GM12864 (cell line): ENCODE data around the gene C19orf25.

ENCODE experiments used
- DNase-seq: peaks from one replicate; pipeline ENCODE4 v3.0.0-alpha.2; 2011; ENCODE audit warnings: low read depth
- H3K4me3 ChIP-seq: 2 replicates; pipeline ENCODE4 v1.5.1; 2011; ENCODE audit warnings: mild to moderate bottlenecking, low read depth, low read length, control low read depth
- TF ChIP-seq, protein P1 (sequence below): IDR thresholded peaks from 2 replicates; pipeline ENCODE4 v1.5.1; 2011; ENCODE audit warnings: low read depth, mild to moderate bottlenecking, moderate library complexity, low read length, control low read depth, inconsistent platforms; ENCODE audit errors: missing control alignments

The C19orf25 gene

DNA sequence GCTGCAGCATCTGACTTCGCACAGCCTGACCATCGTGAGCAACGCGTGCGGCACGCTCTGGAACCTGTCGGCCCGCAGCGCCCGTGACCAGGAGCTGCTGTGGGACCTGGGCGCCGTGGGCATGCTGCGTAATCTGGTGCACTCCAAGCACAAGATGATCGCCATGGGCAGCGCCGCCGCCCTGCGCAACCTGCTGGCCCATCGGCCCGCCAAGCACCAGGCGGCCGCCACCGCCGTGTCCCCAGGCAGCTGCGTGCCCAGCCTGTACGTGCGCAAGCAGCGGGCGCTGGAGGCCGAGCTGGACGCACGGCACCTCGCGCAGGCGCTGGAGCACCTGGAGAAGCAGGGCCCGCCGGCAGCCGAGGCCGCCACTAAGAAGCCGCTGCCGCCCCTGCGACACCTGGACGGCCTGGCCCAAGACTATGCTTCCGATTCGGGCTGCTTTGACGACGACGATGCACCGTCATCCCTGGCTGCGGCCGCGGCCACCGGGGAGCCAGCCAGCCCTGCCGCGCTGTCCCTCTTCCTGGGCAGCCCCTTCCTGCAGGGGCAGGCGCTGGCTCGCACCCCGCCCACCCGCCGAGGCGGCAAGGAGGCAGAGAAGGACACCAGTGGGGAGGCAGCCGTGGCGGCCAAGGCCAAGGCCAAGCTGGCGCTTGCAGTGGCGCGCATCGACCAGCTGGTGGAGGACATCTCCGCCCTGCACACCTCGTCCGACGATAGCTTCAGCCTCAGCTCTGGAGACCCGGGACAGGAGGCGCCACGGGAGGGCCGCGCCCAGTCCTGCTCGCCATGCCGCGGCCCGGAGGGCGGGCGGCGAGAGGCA is 13.6 kb downstream of the C19orf25 start:
- TF ChIP-seq, protein P1, sequence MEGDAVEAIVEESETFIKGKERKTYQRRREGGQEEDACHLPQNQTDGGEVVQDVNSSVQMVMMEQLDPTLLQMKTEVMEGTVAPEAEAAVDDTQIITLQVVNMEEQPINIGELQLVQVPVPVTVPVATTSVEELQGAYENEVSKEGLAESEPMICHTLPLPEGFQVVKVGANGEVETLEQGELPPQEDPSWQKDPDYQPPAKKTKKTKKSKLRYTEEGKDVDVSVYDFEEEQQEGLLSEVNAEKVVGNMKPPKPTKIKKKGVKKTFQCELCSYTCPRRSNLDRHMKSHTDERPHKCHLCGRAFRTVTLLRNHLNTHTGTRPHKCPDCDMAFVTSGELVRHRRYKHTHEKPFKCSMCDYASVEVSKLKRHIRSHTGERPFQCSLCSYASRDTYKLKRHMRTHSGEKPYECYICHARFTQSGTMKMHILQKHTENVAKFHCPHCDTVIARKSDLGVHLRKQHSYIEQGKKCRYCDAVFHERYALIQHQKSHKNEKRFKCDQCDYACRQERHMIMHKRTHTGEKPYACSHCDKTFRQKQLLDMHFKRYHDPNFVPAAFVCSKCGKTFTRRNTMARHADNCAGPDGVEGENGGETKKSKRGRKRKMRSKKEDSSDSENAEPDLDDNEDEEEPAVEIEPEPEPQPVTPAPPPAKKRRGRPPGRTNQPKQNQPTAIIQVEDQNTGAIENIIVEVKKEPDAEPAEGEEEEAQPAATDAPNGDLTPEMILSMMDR = peak; percentile 48
- no peak overlapping the region for H3K4me3 ChIP-seq
- DNase-seq = no peak

DNA sequence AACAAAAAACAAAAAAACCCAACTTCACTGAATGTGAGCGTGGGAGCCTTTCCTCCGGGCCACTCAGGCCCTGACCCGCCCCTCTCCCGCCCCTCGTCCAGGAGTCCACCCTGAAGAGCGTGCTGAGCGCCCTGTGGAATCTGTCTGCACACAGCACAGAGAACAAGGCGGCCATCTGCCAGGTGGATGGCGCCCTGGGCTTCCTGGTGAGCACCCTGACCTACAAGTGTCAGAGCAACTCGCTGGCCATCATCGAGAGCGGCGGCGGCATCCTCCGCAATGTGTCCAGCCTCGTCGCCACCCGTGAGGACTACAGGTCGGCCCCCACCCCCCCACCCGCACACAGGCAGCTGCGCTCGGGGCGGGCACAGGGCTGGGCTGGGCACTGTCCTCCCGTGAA is 17.2 kb downstream of the C19orf25 start:
- H3K4me3 ChIP-seq = no peak overlapping the region
- DNase-seq = no peak
- TF ChIP-seq, protein P1 = no peak

DNA sequence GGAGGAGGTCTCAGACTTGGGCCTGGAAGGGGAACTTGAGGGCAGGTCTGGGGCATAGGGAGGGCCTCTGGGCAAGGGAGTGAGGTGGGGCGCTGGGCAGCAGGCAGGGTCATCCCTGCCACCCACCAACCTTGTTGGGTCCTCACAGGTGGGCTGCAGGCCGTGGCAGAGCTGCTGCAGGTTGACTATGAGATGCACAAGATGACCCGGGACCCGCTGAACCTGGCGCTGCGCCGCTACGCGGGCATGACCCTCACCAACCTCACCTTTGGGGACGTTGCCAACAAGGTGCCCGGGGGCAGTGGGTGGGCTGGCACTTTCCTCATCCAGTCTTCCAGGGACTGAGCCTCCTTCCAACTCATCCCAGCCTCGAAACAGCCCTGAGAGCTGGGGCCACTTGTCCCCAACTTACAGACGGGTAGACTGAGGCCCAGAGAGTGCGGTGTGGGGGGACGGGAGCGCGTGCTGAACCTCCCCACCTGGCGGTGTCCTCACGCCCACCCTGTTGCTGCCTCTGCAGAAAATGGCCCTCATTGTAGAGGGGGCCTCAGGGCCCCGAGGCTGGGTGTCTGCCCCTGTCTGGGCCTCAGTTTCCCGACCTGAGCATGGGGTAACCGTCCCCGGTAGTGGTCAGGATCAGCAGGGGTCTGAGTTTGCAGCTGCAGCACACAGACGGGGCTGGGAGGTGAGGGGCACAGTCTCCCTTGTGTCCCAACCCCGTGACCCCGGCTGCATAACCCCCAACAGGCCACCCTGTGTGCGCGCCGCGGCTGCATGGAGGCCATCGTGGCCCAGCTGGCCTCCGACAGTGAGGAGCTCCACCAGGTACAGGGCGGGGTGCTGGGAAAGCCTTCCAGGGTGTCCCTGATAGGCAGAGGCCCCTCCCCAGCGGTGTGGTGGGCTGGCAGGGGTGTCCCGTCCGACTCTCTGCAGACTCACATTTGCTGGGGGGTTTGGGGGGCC is 18.7 kb downstream of the C19orf25 start:
- TF ChIP-seq, protein P1 = no peak
- H3K4me3 ChIP-seq = no peak overlapping the region
- DNase-seq = no peak

DNA sequence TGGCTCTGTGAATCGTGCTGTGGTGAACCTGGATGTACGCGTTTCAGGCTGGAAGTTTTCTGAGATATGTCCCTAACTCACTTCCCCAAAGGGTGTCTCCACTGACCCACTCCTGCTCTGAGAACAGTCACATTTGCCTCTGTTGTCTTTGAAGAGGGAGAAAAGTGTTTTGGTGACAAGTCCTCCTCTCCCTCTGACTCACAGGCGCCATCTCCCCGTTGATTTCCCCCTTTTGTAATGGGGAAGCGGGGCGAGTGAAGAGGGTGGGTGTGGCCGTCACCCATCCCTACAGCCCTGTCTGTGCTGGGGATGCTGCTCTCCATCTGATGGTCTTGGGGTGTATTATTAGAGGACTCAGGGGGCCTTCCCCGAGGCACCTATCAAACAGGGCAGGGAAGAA is 19.5 kb downstream of the C19orf25 start:
- no peak for DNase-seq
- TF ChIP-seq, protein P1 = no peak

DNA sequence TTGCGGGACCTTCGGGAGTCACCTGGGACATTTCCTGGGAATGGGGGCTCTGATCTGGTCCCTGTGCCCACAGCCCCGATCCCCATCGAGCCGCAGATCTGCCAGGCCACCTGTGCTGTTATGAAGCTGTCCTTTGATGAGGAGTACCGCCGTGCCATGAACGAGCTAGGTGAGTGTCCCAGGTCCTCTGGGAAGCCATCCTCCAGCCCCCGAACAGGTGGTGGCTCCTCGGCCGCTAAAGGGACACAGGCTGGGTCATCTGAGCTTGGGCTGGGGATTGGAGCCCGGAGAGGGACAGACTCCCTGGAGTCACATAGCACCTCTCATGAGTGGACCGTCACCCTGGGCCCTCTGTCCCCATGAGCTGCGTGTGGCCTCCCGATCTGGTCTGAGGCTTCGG is 21.1 kb downstream of the C19orf25 start:
- no peak overlapping the region for H3K4me3 ChIP-seq
- TF ChIP-seq, protein P1 = no peak
- no peak for DNase-seq

More for the DNA sequence above, 19.5 kb downstream of the C19orf25 start:
- no peak overlapping the region for H3K4me3 ChIP-seq

DNA sequence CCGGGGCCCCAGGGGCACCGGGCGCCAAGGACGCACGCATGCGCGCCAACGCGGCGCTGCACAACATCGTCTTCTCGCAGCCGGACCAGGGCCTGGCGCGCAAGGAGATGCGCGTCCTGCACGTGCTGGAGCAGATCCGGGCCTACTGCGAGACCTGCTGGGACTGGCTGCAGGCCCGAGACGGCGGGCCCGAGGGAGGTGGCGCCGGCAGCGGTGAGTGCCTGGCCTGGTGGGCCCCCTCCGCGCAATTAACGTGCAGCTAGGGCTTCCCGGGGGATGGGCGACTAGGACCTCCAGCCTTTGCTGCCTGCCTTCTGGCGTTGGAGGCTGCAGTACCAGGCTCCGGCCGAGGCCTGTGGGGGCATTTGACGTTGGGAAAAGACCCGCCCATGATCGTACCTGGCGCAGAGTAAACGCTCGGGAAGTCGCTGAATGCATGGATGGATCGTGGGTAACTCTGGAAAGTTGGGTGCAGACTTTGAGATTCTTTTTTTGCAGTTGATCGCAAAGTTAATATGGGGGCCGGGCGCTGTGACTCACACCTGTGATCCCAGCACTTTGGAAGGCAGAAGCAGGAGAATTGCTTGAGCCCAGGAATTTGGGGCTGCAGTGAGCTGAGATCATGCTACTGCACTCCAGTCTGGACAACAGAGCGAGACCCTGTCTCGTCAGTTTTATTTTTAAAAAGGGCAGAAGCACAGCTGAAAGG is 21.8 kb downstream of the C19orf25 start:
- TF ChIP-seq, protein P1 = no peak
- no peak for DNase-seq
- no peak overlapping the region for H3K4me3 ChIP-seq
